ENCODE measurements around the gene INA.
A peak's percentile ranks its signal among the peaks of the same experiment; 100 is the strongest.

Gene INA

DNA sequence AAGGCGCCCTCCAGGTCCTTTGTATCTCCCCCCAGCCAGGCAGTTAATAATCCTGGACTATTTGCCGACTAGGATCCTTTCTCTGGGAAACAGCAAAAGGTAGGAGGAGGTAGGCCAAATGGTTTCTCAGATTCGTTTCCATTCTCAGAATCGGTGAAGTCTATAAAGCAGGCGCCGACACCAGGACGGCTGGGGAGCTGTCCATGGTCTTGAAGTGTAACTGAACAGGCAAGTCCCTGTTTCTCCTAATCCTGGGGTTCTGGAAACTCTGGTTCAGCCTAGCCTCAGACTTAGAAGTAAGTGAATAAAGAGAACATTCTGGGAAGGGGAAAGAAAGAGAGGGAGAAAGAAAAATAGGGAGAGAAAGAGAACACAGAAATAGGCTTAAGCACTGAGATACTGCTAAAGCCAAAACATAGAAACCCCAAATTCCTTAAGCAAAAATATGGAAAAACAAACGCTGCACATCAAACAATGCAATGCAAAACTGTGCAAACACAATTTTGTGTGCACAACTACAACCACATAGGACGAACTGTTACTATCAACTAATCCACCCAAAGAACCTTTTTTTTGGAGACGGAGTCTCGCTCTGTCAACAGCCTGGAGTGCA, 11.1 kb upstream of the INA start:
- no peak overlapping the region for H3K27ac ChIP-seq
- DNase-seq (ENCODE audit: low read depth, low spot score): no peak

GRCh38 chr10:103273041-103273441, 3.9 kb upstream of the INA start:
- no peak overlapping the region for H3K27ac ChIP-seq
- peak; percentile 77 for DNase-seq (ENCODE audit: low read depth, low spot score)

GRCh38 chr10:103276251-103276895, 565 bp upstream of the INA start:
- DNase-seq (ENCODE audit: low read depth, low spot score): no peak
- H3K27ac ChIP-seq: no peak overlapping the region

- no peak overlapping the region for H3K27ac ChIP-seq
- DNase-seq (ENCODE audit: low read depth, low spot score): no peak
Observed at GRCh38 chr10:103277713-103278536, 987 bp downstream of the INA start.

GRCh38 chr10:103278537-103278823, 1.5 kb downstream of the INA start:
- DNase-seq (ENCODE audit: low read depth, low spot score): no peak
- H3K27ac ChIP-seq: no peak overlapping the region

GRCh38 chr10:103278862-103279298, 1.9 kb downstream of the INA start:
- no peak overlapping the region for H3K27ac ChIP-seq
- no peak for DNase-seq (ENCODE audit: low read depth, low spot score)

- no peak for DNase-seq (ENCODE audit: low read depth, low spot score)
- no peak overlapping the region for H3K27ac ChIP-seq
Observed at GRCh38 chr10:103280031-103280430, 3.1 kb downstream of the INA start.

DNA sequence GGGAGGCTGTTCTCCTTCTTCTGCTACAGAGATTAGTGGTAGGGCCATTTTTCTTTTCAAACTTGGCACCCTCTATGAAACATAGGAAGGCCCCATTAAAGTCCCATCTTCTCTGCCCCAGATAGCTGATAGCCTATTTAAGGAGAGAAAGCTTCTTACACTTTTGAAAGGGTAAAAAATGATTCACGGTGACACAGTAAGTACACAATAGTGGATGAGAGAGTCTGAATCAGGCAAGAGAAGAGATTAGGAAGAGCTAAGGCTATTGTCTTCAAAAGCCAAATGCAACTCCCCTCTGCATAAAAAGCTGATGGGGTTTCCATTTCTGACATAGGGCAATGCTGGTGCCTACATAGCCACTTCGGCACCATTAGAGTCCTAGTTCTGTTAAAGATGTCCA, 3.6 kb downstream of the INA start:
- no peak overlapping the region for H3K27ac ChIP-seq
- no peak for DNase-seq (ENCODE audit: low read depth, low spot score)

- DNase-seq (ENCODE audit: low read depth, low spot score): no peak
- H3K27ac ChIP-seq: no peak overlapping the region
Observed at GRCh38 chr10:103281753-103282152, 4.8 kb downstream of the INA start.

DNA sequence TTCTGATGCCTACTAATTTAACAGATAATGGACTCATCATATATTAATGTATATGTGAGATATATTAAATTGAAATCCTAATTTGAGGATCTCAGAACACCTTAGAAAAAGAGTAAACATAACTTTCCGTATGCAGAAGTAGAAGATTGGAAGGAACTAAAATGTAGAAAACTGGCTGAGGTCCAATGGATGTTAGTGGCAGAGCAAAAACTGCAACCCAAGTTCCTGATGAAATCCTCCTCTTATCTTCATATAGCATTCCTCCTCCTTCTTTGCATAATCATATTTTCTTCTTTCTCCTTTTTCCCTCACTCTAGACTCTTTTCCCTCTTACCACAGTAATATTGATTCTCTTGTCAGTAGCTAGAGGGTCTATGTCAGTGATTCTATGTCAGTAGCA, 6.0 kb downstream of the INA start:
- H3K27ac ChIP-seq: no peak overlapping the region
- DNase-seq (ENCODE audit: low read depth, low spot score): no peak

DNA sequence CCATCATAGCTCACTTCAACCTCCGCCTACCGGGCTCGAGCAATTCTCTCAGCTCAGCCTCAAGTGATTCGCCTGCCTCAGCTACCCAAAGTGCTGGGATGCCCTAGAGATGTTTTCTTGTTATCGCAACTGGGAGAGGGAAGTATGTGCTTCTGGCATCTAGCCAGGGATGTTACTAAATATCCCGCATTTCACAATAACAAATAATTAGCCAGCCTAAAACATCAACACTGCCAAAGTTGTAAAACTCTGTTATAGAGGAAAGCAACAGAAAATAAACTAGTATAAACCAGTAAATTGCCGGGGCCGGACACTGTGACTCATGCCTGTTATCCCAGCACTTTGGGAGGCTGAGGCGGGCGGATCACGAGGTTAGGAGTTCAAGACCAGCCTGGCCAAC, 7.2 kb downstream of the INA start:
- H3K27ac ChIP-seq: no peak overlapping the region
- DNase-seq (ENCODE audit: low read depth, low spot score): no peak

GRCh38 chr10:103287992-103288391, 11.1 kb downstream of the INA start:
- DNase-seq (ENCODE audit: low read depth, low spot score): no peak
- H3K27ac ChIP-seq: no peak overlapping the region

- H3K27ac ChIP-seq: no peak overlapping the region
- no peak for DNase-seq (ENCODE audit: low read depth, low spot score)
Observed at GRCh38 chr10:103291588-103291987, 14.7 kb downstream of the INA start.

DNA sequence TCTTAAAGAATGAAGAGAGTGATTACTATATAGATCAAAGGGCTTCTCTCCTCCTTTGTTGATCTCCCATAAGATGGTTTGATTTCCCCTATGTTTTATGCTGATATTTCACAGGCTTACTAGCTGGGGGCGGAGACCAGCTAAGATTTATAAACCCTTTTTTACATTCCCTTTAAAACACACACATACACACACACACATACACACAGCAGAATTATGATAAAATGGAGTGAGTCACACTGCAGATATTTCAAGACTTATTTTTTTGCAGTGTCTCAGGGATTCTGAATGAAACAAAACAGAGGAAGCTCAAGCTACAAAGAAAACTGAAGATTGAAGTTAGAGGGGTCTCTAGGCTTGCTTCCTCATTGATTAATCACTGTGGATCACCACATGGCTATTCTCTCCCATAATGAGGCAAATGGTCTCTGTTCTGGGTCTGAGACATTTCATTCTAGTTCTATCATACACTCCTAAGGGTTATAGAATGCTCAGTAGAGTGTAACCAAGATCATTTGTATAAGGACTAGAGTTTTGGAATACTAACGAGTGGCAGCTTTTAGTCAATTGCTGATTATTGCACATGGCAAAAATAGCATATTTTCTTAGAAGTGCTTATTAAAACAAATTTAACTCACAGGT, 18.6 kb downstream of the INA start:
- DNase-seq (ENCODE audit: low read depth, low spot score): no peak
- no peak overlapping the region for H3K27ac ChIP-seq

DNA sequence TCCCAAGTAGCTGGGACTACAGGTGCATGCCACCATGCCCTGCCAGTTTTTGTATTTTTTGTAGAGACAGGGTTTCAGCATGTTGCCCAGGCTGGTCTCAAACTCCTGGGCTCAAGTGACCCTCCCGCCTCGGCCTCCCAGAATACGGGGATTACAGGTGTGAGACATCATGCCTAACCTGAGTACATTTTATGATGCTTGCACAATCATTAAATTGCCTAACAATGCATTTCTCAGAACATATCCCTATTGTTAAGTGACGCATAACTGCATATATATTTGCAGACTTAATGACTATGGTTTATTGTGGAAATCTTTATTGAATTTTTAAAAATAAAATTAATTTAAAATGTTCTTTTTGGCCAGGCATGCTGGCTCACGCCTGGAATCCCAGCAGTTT, 30.7 kb downstream of the INA start:
- H3K27ac ChIP-seq: no peak overlapping the region
- DNase-seq (ENCODE audit: low read depth, low spot score): no peak

DNA sequence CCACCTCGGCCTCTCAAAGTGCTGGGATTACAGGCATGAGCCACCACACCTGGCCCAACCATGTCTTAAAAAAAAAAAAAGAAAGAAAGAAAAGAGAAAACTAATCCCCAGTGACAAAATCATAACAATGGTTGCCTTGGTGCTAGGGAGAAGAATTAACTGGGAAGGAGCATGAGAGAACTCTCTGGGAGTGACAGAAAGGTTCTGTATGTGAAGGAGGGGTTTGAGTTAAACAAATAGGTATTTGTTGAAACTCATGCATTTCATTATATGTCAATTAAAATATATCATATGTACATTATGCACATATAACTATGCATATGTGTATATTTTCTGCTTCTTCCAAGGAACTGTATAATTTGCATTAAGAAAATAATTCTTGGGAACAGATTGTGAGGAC, 33.3 kb downstream of the INA start:
- DNase-seq (ENCODE audit: low read depth, low spot score): no peak
- H3K27ac ChIP-seq: no peak overlapping the region

- DNase-seq (ENCODE audit: low read depth, low spot score): no peak
Observed at GRCh38 chr10:103316087-103316486, 39.1 kb downstream of the INA start.

DNA sequence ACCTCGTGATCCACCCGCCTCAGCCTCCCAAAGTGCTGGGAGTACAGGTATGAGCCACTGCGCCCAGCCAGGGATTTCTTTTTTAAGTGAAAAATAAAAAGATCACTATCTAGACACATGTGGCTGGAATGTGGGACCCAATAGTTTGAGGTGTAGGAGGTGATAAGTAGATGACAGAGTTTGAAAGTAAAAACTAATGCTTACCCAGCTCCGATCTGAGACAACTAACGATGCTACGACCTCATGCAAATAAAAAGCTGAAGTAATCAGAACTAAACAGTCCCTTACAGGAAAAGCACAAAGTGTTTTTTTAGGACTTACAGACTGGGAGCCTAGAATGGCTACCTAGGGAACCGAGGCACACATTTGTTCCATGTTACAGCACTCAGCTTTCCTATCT, 51.0 kb downstream of the INA start:
- H3K27ac ChIP-seq: no peak overlapping the region
- no peak for DNase-seq (ENCODE audit: low read depth, low spot score)

More at GRCh38 chr10:103316087-103316486, 39.1 kb downstream of the INA start:
- H3K27ac ChIP-seq: no peak overlapping the region

- no peak overlapping the region for H3K27ac ChIP-seq
- no peak for DNase-seq (ENCODE audit: low read depth, low spot score)
Observed at GRCh38 chr10:103333934-103334520, 57.1 kb downstream of the INA start.

GRCh38 chr10:103334567-103334966, 57.6 kb downstream of the INA start:
- no peak overlapping the region for H3K27ac ChIP-seq

DNA sequence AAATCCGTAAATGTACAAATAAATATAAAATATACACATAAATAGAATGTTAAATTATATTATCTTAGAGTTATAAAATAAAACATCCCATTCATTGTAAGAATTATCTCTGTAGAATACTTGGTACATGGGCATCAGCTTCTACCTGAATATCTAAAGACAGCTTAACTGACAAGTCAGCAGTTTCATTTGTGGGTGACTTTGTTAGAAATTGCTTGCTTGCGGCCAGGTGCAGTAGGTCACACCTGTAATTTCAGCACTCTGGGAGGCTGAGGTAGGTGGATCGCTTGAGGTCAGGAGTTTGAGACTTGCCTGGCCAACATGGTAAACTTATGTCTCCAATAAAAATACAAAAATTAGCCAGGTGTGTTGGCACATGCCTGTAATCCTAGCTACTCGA, 59.4 kb downstream of the INA start:
- no peak for DNase-seq (ENCODE audit: low read depth, low spot score)

More at GRCh38 chr10:103334567-103334966, 57.6 kb downstream of the INA start:
- no peak for DNase-seq (ENCODE audit: low read depth, low spot score)

More for the DNA sequence above, 59.4 kb downstream of the INA start:
- H3K27ac ChIP-seq: no peak overlapping the region

Data from epithelial cell of prostate (primary cell).